ENCODE results near the gene DDAH2.
"Not testable (repeated sequence)": the region's sequence is repeated elsewhere in the genome, so short reads cannot be mapped to it uniquely, and the experiment has no call there.

Gene DDAH2

GRCh38 chr6:31711233-31711632 lies 17.9 kb downstream of the DDAH2 start:
- DNase-seq, result no peak

- no peak for DNase-seq
Measured at GRCh38 chr6:31710523-31711219, 18.4 kb downstream of the DDAH2 start.

- not testable (repeated sequence) for DNase-seq
Measured at GRCh38 chr6:31709157-31709556, 19.9 kb downstream of the DDAH2 start.

- no peak for DNase-seq
Measured at GRCh38 chr6:31708224-31708623, 20.9 kb downstream of the DDAH2 start.

- no peak for DNase-seq
Measured at GRCh38 chr6:31707701-31708100, 21.4 kb downstream of the DDAH2 start.

- no peak for DNase-seq
Measured at GRCh38 chr6:31706599-31706998, 22.5 kb downstream of the DDAH2 start, which contains the start of gene LY6G6F. TSS of gene LY6G6F (plus strand) at chr6:31706866. CDS start at chr6:31706907, 41 bp downstream.

- DNase-seq, result no peak
Measured at GRCh38 chr6:31705931-31706330, 23.2 kb downstream of the DDAH2 start.

- peak; percentile 99 for DNase-seq
Measured at GRCh38 chr6:31702819-31703716, 26.0 kb downstream of the DDAH2 start, which contains the start of gene ABHD16A. TSS of gene ABHD16A (minus strand) at chr6:31703324. CDS start at chr6:31703281, 43 bp downstream.

GRCh38 chr6:31702405-31702818 lies 26.7 kb downstream of the DDAH2 start:
- DNase-seq, result peak; percentile 45

GRCh38 chr6:31701666-31702404 lies 27.3 kb downstream of the DDAH2 start:
- no peak for DNase-seq

- no peak for DNase-seq
Measured at GRCh38 chr6:31700740-31701401, 28.2 kb downstream of the DDAH2 start.

GRCh38 chr6:31697555-31697954 lies 31.5 kb downstream of the DDAH2 start:
- peak; percentile 42 for DNase-seq

- DNase-seq, result no peak
Measured at GRCh38 chr6:31693535-31693934, 35.6 kb downstream of the DDAH2 start.

- no peak for DNase-seq
Measured at GRCh38 chr6:31692886-31693285, 36.2 kb downstream of the DDAH2 start.

- DNase-seq, result no peak
Measured at GRCh38 chr6:31692353-31692752, 36.7 kb downstream of the DDAH2 start.

- DNase-seq, result no peak
Measured at GRCh38 chr6:31691564-31692108, 37.5 kb downstream of the DDAH2 start.

GRCh38 chr6:31691078-31691463 lies 38.0 kb downstream of the DDAH2 start:
- no peak for DNase-seq

- no peak for DNase-seq
Measured at GRCh38 chr6:31690231-31691077, 38.6 kb downstream of the DDAH2 start.

GRCh38 chr6:31689249-31690110 lies 39.6 kb downstream of the DDAH2 start:
- no peak for DNase-seq

Measured in activated CD4-positive, alpha-beta T cell treated with anti-CD3 and anti-CD28 coated beads, Interleukin-10, Interleukin-2, amounts not matched to agents 100 ng/mL and 50 ng/mL, durations not matched to agents 16 hours and 8 hours (primary cell).